ENCODE data around the gene TEX2. TPM values are rescaled to one million over a fixed set of nuclear protein-coding genes. Genes with fewer than 3 reads are reported as not detected.
A peak's percentile ranks its signal among the peaks of the same experiment; 100 is the strongest.

TEX2 gene
- total and polyA plus RNA-seq, 2 experiments from 2014 or later: 26.9 to 37.0 TPM

DNA sequence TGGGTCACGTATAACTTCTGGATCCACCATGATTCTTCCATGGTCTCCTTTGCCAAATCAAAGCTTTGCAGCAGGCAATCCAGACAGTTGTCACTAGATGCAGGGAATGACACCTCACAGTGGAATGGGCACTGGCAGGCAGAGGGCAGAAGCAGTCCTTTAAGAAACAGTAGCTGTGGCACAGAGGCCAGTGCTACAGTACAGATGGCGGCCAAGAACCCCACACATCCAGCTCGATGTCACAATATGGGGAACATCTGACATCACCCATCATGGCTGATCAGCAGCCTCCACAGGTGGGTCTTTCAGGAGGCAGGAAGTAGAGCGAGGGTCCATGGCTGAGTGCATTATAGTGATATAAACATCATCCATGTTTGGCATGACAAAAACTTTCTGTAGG is 114.4 kb downstream of the TEX2 start:
- in situ Hi-C loops (cut with MboI): no loop called here

DNA sequence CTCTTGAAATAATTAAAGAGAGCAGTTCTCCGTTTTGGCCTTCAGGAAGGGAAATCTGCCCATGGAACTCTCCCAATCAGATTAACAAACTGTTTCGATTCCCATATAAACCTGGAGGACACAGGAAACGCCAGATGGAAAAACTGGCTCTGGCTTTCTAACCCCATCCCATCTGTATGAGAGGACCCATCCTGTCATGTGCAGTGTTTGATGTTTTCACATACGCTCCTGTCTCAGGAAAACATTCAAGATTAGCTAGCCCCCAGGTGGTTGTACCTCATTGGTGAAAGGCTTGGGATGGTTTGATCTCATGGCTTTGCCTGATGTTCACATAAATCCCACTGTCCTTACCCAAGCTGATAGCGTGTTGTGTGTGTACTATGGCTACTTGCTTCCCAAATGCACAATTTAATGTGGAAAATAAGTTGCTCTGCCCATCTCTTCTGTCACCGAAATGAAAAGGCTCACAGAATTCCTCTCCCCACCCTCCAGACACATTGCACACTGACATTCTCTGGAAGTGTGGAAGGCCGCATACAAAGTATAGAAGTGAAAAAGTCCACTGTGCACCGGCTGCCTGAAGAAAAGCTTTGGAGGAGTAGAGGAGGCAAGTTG is 114.9 kb downstream of the TEX2 start:
- Histone ChIP-seq H3K36me3 (ENCODE audit: low read depth) (0 out of 2 replicates have a peak, but pooled peaks cover 7% of the 10 kb centered on the region), H3K4me2 (ENCODE audit: unreplicated experiment) (no peak overlapping the region), H4K20me1 (ENCODE audit: insufficient read depth) (no peaks in the 10 kb centered on the region), H3K9me2 (ENCODE audit: insufficient read depth) (no peaks in the 10 kb centered on the region), H3K79me2 (ENCODE audit: insufficient read depth) (peaks cover 9% of the 10 kb centered on the region), H3K4me1 (ENCODE audit: insufficient read depth) (peaks cover 15% of the 10 kb centered on the region), H3K9me3 (ENCODE audit: low read depth) (no peaks in the 10 kb centered on the region), H3K4me3 (no peak overlapping the region), H3K27ac (peak overlapping the region; percentile 91), H3F3A (ENCODE audit: insufficient read depth) (peaks cover 63% of the 10 kb centered on the region), H2AFZ (no peak overlapping the region), H3K9ac (peak overlapping the region; percentile 98; the same call in 1 of the 2 replicates), H3K27me3 (replicated peaks; ENCODE audit: insufficient read depth) (no peaks in the 10 kb centered on the region)
- no peak for TF ChIP-seq EZH2 (IDR thresholded peaks at IDR 0.05; ENCODE audit: insufficient read depth, poor library complexity, severe bottlenecking)
- TF ChIP-seq EZH2phosphoT487 (IDR thresholded peaks at IDR 0.05; ENCODE audit: insufficient read depth, low read depth): no peak
- 48 to 50% methylated on average over 8 of the region's 8 CpGs for WGBS, 2 experiments (ENCODE audit: low coverage in 1 of 2, low lambda C conversion rate in 2 of 2, missing lambda C conversion rate in 2 of 2)
- in situ Hi-C loops (cut with MboI): no loop called here
- peak; percentile 23 for DNase-seq

More for the DNA sequence above, 114.4 kb downstream of the TEX2 start:
- peak; percentile 33 for DNase-seq
- 80% methylated on average over 4 of the region's 4 CpGs for WGBS, 2 experiments (ENCODE audit: low coverage in 1 of 2, low lambda C conversion rate in 2 of 2, missing lambda C conversion rate in 2 of 2)
- Histone ChIP-seq H3K4me1 (ENCODE audit: insufficient read depth) (peaks cover 15% of the 10 kb centered on the region), H3K27me3 (replicated peaks; ENCODE audit: insufficient read depth) (no peaks in the 10 kb centered on the region), H4K20me1 (ENCODE audit: insufficient read depth) (no peaks in the 10 kb centered on the region), H3K4me2 (ENCODE audit: unreplicated experiment) (no peak overlapping the region), H3K27ac (peak overlapping the region; percentile 91), H3F3A (ENCODE audit: insufficient read depth) (peaks cover 63% of the 10 kb centered on the region), H3K79me2 (ENCODE audit: insufficient read depth) (peaks cover 9% of the 10 kb centered on the region), H3K9me2 (ENCODE audit: insufficient read depth) (no peaks in the 10 kb centered on the region), H3K9ac (no peak overlapping the region), H3K36me3 (ENCODE audit: low read depth) (0 out of 2 replicates have a peak, but pooled peaks cover 7% of the 10 kb centered on the region), H3K4me3 (no peak overlapping the region), H3K9me3 (ENCODE audit: low read depth) (no peaks in the 10 kb centered on the region), H2AFZ (no peak overlapping the region)
- TF ChIP-seq EZH2phosphoT487 (IDR thresholded peaks at IDR 0.05; ENCODE audit: insufficient read depth, low read depth): no peak

DNA sequence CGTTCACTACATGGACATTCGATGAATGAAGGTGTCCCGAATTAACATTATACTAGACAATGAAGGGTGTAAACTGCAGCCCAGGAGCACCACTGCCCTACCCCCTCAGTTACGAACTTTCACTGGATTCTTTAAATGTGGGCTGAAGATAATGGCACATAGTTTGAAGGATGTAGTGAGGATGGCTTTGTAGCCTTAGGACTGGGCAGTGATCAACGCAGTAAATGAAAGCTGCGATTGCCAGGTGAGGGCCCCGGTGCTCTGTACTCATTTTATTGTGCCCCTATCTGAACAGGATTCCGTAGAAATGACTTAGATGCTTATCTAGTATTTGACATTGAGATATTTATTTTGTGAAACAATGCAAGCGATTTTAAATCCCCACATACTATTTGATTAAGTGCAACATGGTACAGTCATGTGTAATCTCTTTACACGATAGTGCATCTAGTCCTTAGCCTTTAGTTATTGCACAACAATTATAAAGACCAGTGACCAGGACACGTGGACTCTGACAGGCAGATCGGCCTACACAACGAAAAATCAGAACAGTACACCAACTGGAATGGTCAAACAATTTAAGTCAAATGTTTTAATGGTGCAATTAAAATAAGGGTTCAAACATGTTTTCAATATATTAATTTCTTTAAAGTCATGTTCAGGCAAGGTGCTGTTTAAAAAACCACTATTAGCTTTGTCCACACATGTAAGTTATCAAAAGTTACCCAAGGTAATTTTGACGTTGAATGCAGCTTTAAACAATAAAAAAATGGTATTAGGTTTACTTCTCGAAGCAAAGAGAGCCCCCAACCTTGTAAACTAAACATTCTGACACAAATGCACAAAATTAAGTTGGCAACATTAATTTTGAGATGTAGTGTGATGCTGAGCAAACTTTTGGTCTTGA is 115.7 kb downstream of the TEX2 start:
- Histone ChIP-seq H3K4me1 (ENCODE audit: insufficient read depth) (peaks cover 15% of the 10 kb centered on the region), H3K79me2 (ENCODE audit: insufficient read depth) (peaks cover 9% of the 10 kb centered on the region), H3K9me2 (ENCODE audit: insufficient read depth) (no peaks in the 10 kb centered on the region), H3K9me3 (ENCODE audit: low read depth) (no peaks in the 10 kb centered on the region), H4K20me1 (ENCODE audit: insufficient read depth) (no peaks in the 10 kb centered on the region), H3K27ac (peak overlapping the region; percentile 91), H3K36me3 (ENCODE audit: low read depth) (0 out of 2 replicates have a peak, but pooled peaks cover under 1% of the 10 kb centered on the region), H3F3A (ENCODE audit: insufficient read depth) (peaks cover 67% of the 10 kb centered on the region), H2AFZ (no peak overlapping the region), H3K4me2 (ENCODE audit: unreplicated experiment) (peak overlapping the region; percentile 91), H3K27me3 (replicated peaks; ENCODE audit: insufficient read depth) (no peaks in the 10 kb centered on the region), H3K9ac (peak overlapping the region; percentile 98), H3K4me3 (peak overlapping the region; percentile 85)
- DNase-seq: peak; percentile 36
- TF ChIP-seq EZH2 (IDR thresholded peaks at IDR 0.05; ENCODE audit: insufficient read depth, poor library complexity, severe bottlenecking): no peak
- no peak for TF ChIP-seq EZH2phosphoT487 (IDR thresholded peaks at IDR 0.05; ENCODE audit: insufficient read depth, low read depth)
- in situ Hi-C loops (cut with MboI): no loop called here
- WGBS, 2 experiments (ENCODE audit: low coverage in 1 of 2, low lambda C conversion rate in 2 of 2, missing lambda C conversion rate in 2 of 2): 62 to 64% methylated on average over 15 of the region's 15 CpGs

DNA sequence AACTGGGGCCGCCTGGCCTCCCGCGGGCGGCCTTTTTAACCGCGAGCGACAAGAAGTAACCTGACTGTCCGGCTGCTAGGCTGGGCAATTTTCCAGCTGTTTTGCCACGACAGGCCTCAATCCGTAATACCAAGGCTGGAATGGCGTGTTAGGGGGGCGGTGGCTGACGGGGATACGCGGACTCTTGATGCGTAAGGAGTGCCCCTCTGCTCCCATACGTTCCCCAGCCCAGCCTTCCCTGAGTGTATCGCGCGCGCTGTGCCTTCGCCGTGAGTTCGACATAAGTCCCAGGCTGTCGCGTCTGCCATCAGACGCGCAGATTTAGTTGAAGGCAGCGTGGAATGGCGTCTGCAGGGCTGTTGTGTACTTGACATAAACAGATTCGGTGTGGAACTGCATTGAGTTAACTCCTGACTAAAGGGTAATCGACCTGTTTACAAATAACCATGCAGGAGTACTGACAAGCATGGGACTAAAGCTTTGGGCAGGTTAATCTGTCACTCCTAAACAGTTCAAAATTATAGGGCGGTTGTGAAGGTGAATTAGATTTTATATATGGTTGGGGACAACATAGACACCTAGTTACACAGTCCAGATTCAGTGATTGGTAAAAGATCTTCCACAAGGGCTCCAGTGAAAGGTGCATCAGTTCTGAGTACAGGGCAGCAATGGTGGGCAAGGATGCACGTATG is 116.5 kb downstream of the TEX2 start:
- H3K36me3 ChIP-seq (ENCODE audit: low read depth): no peaks in the 10 kb centered on the region
- TF ChIP-seq EZH2phosphoT487 (IDR thresholded peaks at IDR 0.05; ENCODE audit: insufficient read depth, low read depth) (no peak), EZH2 (IDR thresholded peaks at IDR 0.05; ENCODE audit: insufficient read depth, poor library complexity, severe bottlenecking) (no peak)
- H3K79me2 ChIP-seq (ENCODE audit: insufficient read depth): peaks cover 9% of the 10 kb centered on the region
- H3K4me1 ChIP-seq (ENCODE audit: insufficient read depth): peaks cover 15% of the 10 kb centered on the region
- H3K9ac ChIP-seq: peak overlapping the region; percentile 98
- peak overlapping the region; percentile 27; the same call in 1 of the 2 replicates for H2AFZ ChIP-seq
- peak overlapping the region; percentile 91 for H3K4me2 ChIP-seq (ENCODE audit: unreplicated experiment)
- peak overlapping the region; percentile 91 for H3K27ac ChIP-seq
- H3F3A ChIP-seq (ENCODE audit: insufficient read depth): peaks cover 63% of the 10 kb centered on the region
- in situ Hi-C loops (cut with MboI): no loop called here
- peak overlapping the region; percentile 85 for H3K4me3 ChIP-seq
- no peaks in the 10 kb centered on the region for H3K9me2 ChIP-seq (ENCODE audit: insufficient read depth)
- H4K20me1 ChIP-seq (ENCODE audit: insufficient read depth): no peaks in the 10 kb centered on the region
- DNase-seq: peak; percentile 76
- H3K9me3 ChIP-seq (ENCODE audit: low read depth): no peaks in the 10 kb centered on the region
- 15% methylated on average over 34 of the region's 34 CpGs for WGBS, 2 experiments (ENCODE audit: low coverage in 1 of 2, low lambda C conversion rate in 2 of 2, missing lambda C conversion rate in 2 of 2)
- no peaks in the 10 kb centered on the region for H3K27me3 ChIP-seq (replicated peaks; ENCODE audit: insufficient read depth)

Data from GM23248 (cell line).